ENCODE data around the gene TCF25.

Gene TCF25

GRCh38 chr16:89890200-89890599, 16.8 kb downstream of the TCF25 start:
- H3K4me2 ChIP-seq (ENCODE audit: insufficient read depth, low read length, poor library complexity, severe bottlenecking) = no peak overlapping the region
- no peak overlapping the region for H2BK120ac ChIP-seq (ENCODE audit: low read depth, low read length)
- H2BK15ac ChIP-seq (ENCODE audit: low read length) = no peak overlapping the region
- DNase-seq (ENCODE audit: low spot score) = no peak
- H4K8ac ChIP-seq (ENCODE audit: low read depth, low read length) = no peak overlapping the region
- WGBS, 2 donors (ENCODE audit: extremely low coverage in 2 of 2, insufficient read length in 2 of 2, insufficient replicate concordance in 1 of 2) = no CpG with 5 or more reads among the region's 9 CpGs
- H3K4ac ChIP-seq (ENCODE audit: low read length) = no peak overlapping the region
- no peak overlapping the region for H3K18ac ChIP-seq (ENCODE audit: low read length)
- H3K14ac ChIP-seq (ENCODE audit: low read length) = no peak overlapping the region
- H3K4me3 ChIP-seq (ENCODE audit: low read length in 2 of 2) = no peak overlapping the region
- peaks cover 2% of the 10 kb centered on the region for H3K79me1 ChIP-seq (ENCODE audit: low read depth, low read length)
- no peaks in the 10 kb centered on the region for H3K9me3 ChIP-seq (replicated peaks in 1 of 2; ENCODE audit: control insufficient read depth in 2 of 2, insufficient read depth in 1 of 2, low read depth in 1 of 2, low read length in 2 of 2)
- no peak overlapping the region for H4K91ac ChIP-seq (ENCODE audit: low read depth, low read length, poor library complexity)
- no peak overlapping the region for H2BK5ac ChIP-seq (ENCODE audit: low read length)
- H3K36me3 ChIP-seq (replicated peaks in 1 of 2; ENCODE audit: control insufficient read depth in 2 of 2, insufficient read depth in 2 of 2, low read length in 2 of 2) = peaks cover 41 to 93% of the 10 kb centered on the region in 2 donors
- H3K27me3 ChIP-seq (ENCODE audit: control insufficient read depth in 3 of 3, insufficient read depth in 3 of 3, low read depth in 1 of 3, low read length in 3 of 3) = no peaks in the 10 kb centered on the region
- no peaks in the 10 kb centered on the region for H3K4me1 ChIP-seq (ENCODE audit: control insufficient read depth in 2 of 2, insufficient read depth in 1 of 2, low read depth in 1 of 2, low read length in 2 of 2)
- H3K23ac ChIP-seq (ENCODE audit: low read depth, low read length, poor library complexity) = no peak overlapping the region
- no peak overlapping the region for H2AFZ ChIP-seq (ENCODE audit: low read length)
- H2AK5ac ChIP-seq (ENCODE audit: low read depth, low read length) = no peak overlapping the region
- H3K27ac ChIP-seq (replicated peaks; ENCODE audit: low read length) = no peak overlapping the region
- no peak overlapping the region for H2BK12ac ChIP-seq (ENCODE audit: low read length)
- no peak overlapping the region for H3K9ac ChIP-seq (ENCODE audit: low read depth, low read length, poor library complexity)

GRCh38 chr16:89890886-89891657, 17.7 kb downstream of the TCF25 start:
- Histone ChIP-seq H4K8ac (ENCODE audit: low read depth, low read length) (no peak overlapping the region), H3K4me3 (ENCODE audit: low read length in 2 of 2) (no peak overlapping the region), H4K91ac (ENCODE audit: low read depth, low read length, poor library complexity) (no peak overlapping the region), H3K4ac (ENCODE audit: low read length) (no peak overlapping the region), H3K27ac (replicated peaks; ENCODE audit: low read length) (no peak overlapping the region), H2BK5ac (ENCODE audit: low read length) (no peak overlapping the region), H3K14ac (ENCODE audit: low read length) (peak overlapping the region; percentile 82), H2BK15ac (ENCODE audit: low read length) (no peak overlapping the region), H3K36me3 (replicated peaks in 1 of 2; ENCODE audit: control insufficient read depth in 2 of 2, insufficient read depth in 2 of 2, low read length in 2 of 2) (peaks cover 42 to 93% of the 10 kb centered on the region in 2 donors), H2BK12ac (ENCODE audit: low read length) (no peak overlapping the region), H3K27me3 (ENCODE audit: control insufficient read depth in 3 of 3, insufficient read depth in 3 of 3, low read depth in 1 of 3, low read length in 3 of 3) (no peaks in the 10 kb centered on the region), H3K4me1 (ENCODE audit: control insufficient read depth in 2 of 2, insufficient read depth in 1 of 2, low read depth in 1 of 2, low read length in 2 of 2) (no peaks in the 10 kb centered on the region), H3K18ac (ENCODE audit: low read length) (no peak overlapping the region), H3K9ac (ENCODE audit: low read depth, low read length, poor library complexity) (peak overlapping the region; percentile 44), H2BK120ac (ENCODE audit: low read depth, low read length) (no peak overlapping the region), H3K23ac (ENCODE audit: low read depth, low read length, poor library complexity) (no peak overlapping the region), H3K79me1 (ENCODE audit: low read depth, low read length) (peaks cover 6% of the 10 kb centered on the region), H3K9me3 (replicated peaks in 1 of 2; ENCODE audit: control insufficient read depth in 2 of 2, insufficient read depth in 1 of 2, low read depth in 1 of 2, low read length in 2 of 2) (no peaks in the 10 kb centered on the region), H3K4me2 (ENCODE audit: insufficient read depth, low read length, poor library complexity, severe bottlenecking) (no peak overlapping the region), H2AK5ac (ENCODE audit: low read depth, low read length) (no peak overlapping the region), H2AFZ (ENCODE audit: low read length) (no peak overlapping the region)
- no peak for DNase-seq (ENCODE audit: low spot score)
- no CpG with 5 or more reads among the region's 16 CpGs for WGBS, 2 donors (ENCODE audit: extremely low coverage in 2 of 2, insufficient read length in 2 of 2, insufficient replicate concordance in 1 of 2)

GRCh38 chr16:89892055-89892630, 18.8 kb downstream of the TCF25 start:
- H2AFZ ChIP-seq (ENCODE audit: low read length) = no peak overlapping the region
- H3K36me3 ChIP-seq (replicated peaks in 1 of 2; ENCODE audit: control insufficient read depth in 2 of 2, insufficient read depth in 2 of 2, low read length in 2 of 2) = peaks cover 43 to 96% of the 10 kb centered on the region in 2 donors
- H3K4me3 ChIP-seq (ENCODE audit: low read length in 2 of 2) = no peak overlapping the region
- H3K18ac ChIP-seq (ENCODE audit: low read length) = no peak overlapping the region
- no peak overlapping the region for H2AK5ac ChIP-seq (ENCODE audit: low read depth, low read length)
- H3K23ac ChIP-seq (ENCODE audit: low read depth, low read length, poor library complexity) = peak overlapping the region; percentile 34
- no peaks in the 10 kb centered on the region for H3K9me3 ChIP-seq (replicated peaks in 1 of 2; ENCODE audit: control insufficient read depth in 2 of 2, insufficient read depth in 1 of 2, low read depth in 1 of 2, low read length in 2 of 2)
- no peak overlapping the region for H4K91ac ChIP-seq (ENCODE audit: low read depth, low read length, poor library complexity)
- no peak overlapping the region for H3K14ac ChIP-seq (ENCODE audit: low read length)
- no peak for DNase-seq (ENCODE audit: low spot score)
- no CpG with 5 or more reads among the region's 18 CpGs for WGBS, 2 donors (ENCODE audit: extremely low coverage in 2 of 2, insufficient read length in 2 of 2, insufficient replicate concordance in 1 of 2)
- no peak overlapping the region for H3K4ac ChIP-seq (ENCODE audit: low read length)
- no peak overlapping the region for H3K4me2 ChIP-seq (ENCODE audit: insufficient read depth, low read length, poor library complexity, severe bottlenecking)
- H2BK120ac ChIP-seq (ENCODE audit: low read depth, low read length) = no peak overlapping the region
- no peaks in the 10 kb centered on the region for H3K27me3 ChIP-seq (ENCODE audit: control insufficient read depth in 3 of 3, insufficient read depth in 3 of 3, low read depth in 1 of 3, low read length in 3 of 3)
- H2BK12ac ChIP-seq (ENCODE audit: low read length) = no peak overlapping the region
- peaks cover 6% of the 10 kb centered on the region for H3K79me1 ChIP-seq (ENCODE audit: low read depth, low read length)
- H3K27ac ChIP-seq (replicated peaks; ENCODE audit: low read length) = no peak overlapping the region
- no peak overlapping the region for H2BK15ac ChIP-seq (ENCODE audit: low read length)
- no peak overlapping the region for H2BK5ac ChIP-seq (ENCODE audit: low read length)
- no peak overlapping the region for H4K8ac ChIP-seq (ENCODE audit: low read depth, low read length)
- H3K9ac ChIP-seq (ENCODE audit: low read depth, low read length, poor library complexity) = no peak overlapping the region
- no peaks in the 10 kb centered on the region for H3K4me1 ChIP-seq (ENCODE audit: control insufficient read depth in 2 of 2, insufficient read depth in 1 of 2, low read depth in 1 of 2, low read length in 2 of 2)

GRCh38 chr16:89892635-89893034, 19.2 kb downstream of the TCF25 start:
- no peak overlapping the region for H2BK5ac ChIP-seq (ENCODE audit: low read length)
- no peaks in the 10 kb centered on the region for H3K27me3 ChIP-seq (ENCODE audit: control insufficient read depth in 3 of 3, insufficient read depth in 3 of 3, low read depth in 1 of 3, low read length in 3 of 3)
- no peak overlapping the region for H2BK120ac ChIP-seq (ENCODE audit: low read depth, low read length)
- H3K4me2 ChIP-seq (ENCODE audit: insufficient read depth, low read length, poor library complexity, severe bottlenecking) = no peak overlapping the region
- H4K91ac ChIP-seq (ENCODE audit: low read depth, low read length, poor library complexity) = no peak overlapping the region
- no peak overlapping the region for H3K18ac ChIP-seq (ENCODE audit: low read length)
- H3K23ac ChIP-seq (ENCODE audit: low read depth, low read length, poor library complexity) = no peak overlapping the region
- no peak overlapping the region for H2AK5ac ChIP-seq (ENCODE audit: low read depth, low read length)
- H4K8ac ChIP-seq (ENCODE audit: low read depth, low read length) = no peak overlapping the region
- H3K79me1 ChIP-seq (ENCODE audit: low read depth, low read length) = peaks cover 6% of the 10 kb centered on the region
- no peaks in the 10 kb centered on the region for H3K4me1 ChIP-seq (ENCODE audit: control insufficient read depth in 2 of 2, insufficient read depth in 1 of 2, low read depth in 1 of 2, low read length in 2 of 2)
- peak overlapping the region; percentile 6 for H2BK12ac ChIP-seq (ENCODE audit: low read length)
- H3K4ac ChIP-seq (ENCODE audit: low read length) = no peak overlapping the region
- H3K9ac ChIP-seq (ENCODE audit: low read depth, low read length, poor library complexity) = peak overlapping the region; percentile 44
- H3K14ac ChIP-seq (ENCODE audit: low read length) = no peak overlapping the region
- no peak overlapping the region for H2AFZ ChIP-seq (ENCODE audit: low read length)
- no CpG with 5 or more reads among the region's 9 CpGs for WGBS, 2 donors (ENCODE audit: extremely low coverage in 2 of 2, insufficient read length in 2 of 2, insufficient replicate concordance in 1 of 2)
- H3K36me3 ChIP-seq (replicated peaks in 1 of 2; ENCODE audit: control insufficient read depth in 2 of 2, insufficient read depth in 2 of 2, low read length in 2 of 2) = peaks cover 41 to 96% of the 10 kb centered on the region in 2 donors
- no peak overlapping the region for H3K4me3 ChIP-seq (ENCODE audit: low read length in 2 of 2)
- no peaks in the 10 kb centered on the region for H3K9me3 ChIP-seq (replicated peaks in 1 of 2; ENCODE audit: control insufficient read depth in 2 of 2, insufficient read depth in 1 of 2, low read depth in 1 of 2, low read length in 2 of 2)
- no peak overlapping the region for H3K27ac ChIP-seq (replicated peaks; ENCODE audit: low read length)
- no peak for DNase-seq (ENCODE audit: low spot score)
- H2BK15ac ChIP-seq (ENCODE audit: low read length) = no peak overlapping the region

Data from neuronal stem cell (in vitro differentiated cells).